Upper lobe of left lung (tissue), 6 donors: Measurements from ENCODE around the gene SPATA6L. TPM values are rescaled to one million over a fixed set of nuclear protein-coding genes. Genes with fewer than 3 reads are reported as not detected.

Experiments used
- ATAC-seq, 2 donors: fragments of 200-7000 bp; cut with Tn5 transposase; one replicate each; pipeline ENCODE4 v1.9.1; 2022; ENCODE audit warnings: mild to moderate bottlenecking in 2 of 2, moderate library complexity in 2 of 2; ENCODE audit not compliant: low FRiP score in 2 of 2
- DNase-seq, 2 donors: peaks; one replicate each; pipeline ENCODE4 v3.0.0-alpha.2; 2019 to 2020
- H3K27ac ChIP-seq, 4 donors: fragments of 200-600 bp; sonication (generic); one replicate each; pipeline ENCODE4 v1.5.1; 2016 to 2019
- H3K27me3 ChIP-seq, 4 donors: fragments of 200-600 bp; sonication (generic); one replicate each; pipeline ENCODE4 v1.5.1; 2017 to 2019
- H3K36me3 ChIP-seq, 4 donors: fragments of 200-600 bp; sonication (generic); one replicate each; pipeline ENCODE4 v1.5.1; 2016 to 2019
- H3K4me1 ChIP-seq, 4 donors: fragments of 200-600 bp; sonication (generic); one replicate each; pipeline ENCODE4 v1.5.1; 2018 to 2019
- H3K4me3 ChIP-seq, 4 donors: fragments of 200-600 bp; sonication (generic); one replicate each; pipeline ENCODE4 v1.5.1; 2017 to 2019; ENCODE audit warnings: mild to moderate bottlenecking in 2 of 4, moderate library complexity in 1 of 4
- H3K9me3 ChIP-seq, 4 donors: fragments of 200-600 bp; sonication (generic); one replicate each; pipeline ENCODE4 v1.5.1; 2018 to 2019
- CTCF ChIP-seq, 6 experiments: fragments of 450-650 bp in 4 of 6; fragments of 200-600 bp in 2 of 6; sonication (generic) in 2 of 6; IDR thresholded peaks; one replicate each; pipeline ENCODE4 v1.5.1; 2016 to 2019; ENCODE audit warnings: antibody characterized with exemption in 6 of 6
- EP300 ChIP-seq, 4 donors: sonication (generic); formaldehyde crosslinking; IDR thresholded peaks; one replicate each; pipeline ENCODE4 v1.5.1; 2017; ENCODE audit warnings: antibody characterized with exemption in 4 of 4, control low read depth in 2 of 4
- POLR2A ChIP-seq, 4 donors: fragments of 450-650 bp; IDR thresholded peaks; one replicate each; pipeline ENCODE4 v1.5.1; 2016 to 2017; ENCODE audit warnings: antibody characterized with exemption in 4 of 4, mild to moderate bottlenecking in 2 of 4
- POLR2AphosphoS5 ChIP-seq, 2 donors: sonication (generic); formaldehyde crosslinking; IDR thresholded peaks; one replicate each; pipeline ENCODE4 v1.5.1; 2017; ENCODE audit warnings: antibody characterized with exemption in 2 of 2
- WGBS, 2 donors: methylation state at CpG; one replicate each; pipeline ENCODE4 v1.1.5; 2017 to 2018; 5-methylcytosine and 5-hydroxymethylcytosine counted together
- total RNA-seq, 6 donors: library from RNA; depleted of rRNA in 4 of 6; stranded (reverse); fragments of >200 nt in 4 of 6; gene quantifications; one replicate each; pipeline versions ENCODE4 v1.1.0 to v1.2.1, GENCODE V29; 2016 to 2021
- donor health status: DM: no; HTN: no; CAD: no; lungs with moderate emphysema.
- donor health status: DM: no; HTN: yes; CAD: no; lungs with severe emphysema.

The SPATA6L gene
- total RNA-seq, 6 donors from 2014 or later = 7.4 to 38.4 (median 13.8) TPM

DNA sequence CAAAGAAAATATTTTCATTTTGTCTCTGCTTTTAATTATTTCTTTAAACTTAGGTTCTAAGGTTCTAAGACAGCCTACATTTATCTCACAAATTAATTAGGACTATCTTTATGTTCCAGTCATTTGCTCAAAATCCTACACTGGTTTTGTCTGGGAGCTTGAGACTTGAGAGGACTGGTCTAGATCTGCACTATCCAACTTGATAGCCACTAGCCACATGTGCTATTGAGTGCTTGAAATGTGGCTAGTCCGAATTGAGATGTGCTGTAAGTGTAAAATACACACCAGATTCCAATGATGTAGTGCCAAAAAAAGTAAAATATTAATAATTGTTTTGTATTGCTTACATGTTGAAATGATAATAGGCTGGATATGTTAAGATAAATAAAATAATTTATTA, 20.3 kb upstream of the SPATA6L start:
- no peak for DNase-seq
- Histone ChIP-seq H3K27me3 (no peaks in the 10 kb centered on the region), H3K9me3 (no peaks in the 10 kb centered on the region), H3K4me1 (peaks cover 0 to 11% (median 2%) of the 10 kb centered on the region in 4 donors), H3K4me3 (no peak overlapping the region), H3K27ac (peak overlapping the region in 2 of 4 donors; percentile 6 to 21), H3K36me3 (peaks cover 0 to 28% (median 7%) of the 10 kb centered on the region in 4 donors)
- TF ChIP-seq POLR2A (IDR thresholded peaks at IDR 0.05) (no peak), CTCF (IDR thresholded peaks at IDR 0.05) (no peak), EP300 (IDR thresholded peaks at IDR 0.05) (no peak)
- no peak for ATAC-seq
- WGBS, 2 donors = 47 to 50% methylated on average over 1 of the region's 1 CpG

- peaks cover 0 to 23% (median 7%) of the 10 kb centered on the region in 4 donors for H3K36me3 ChIP-seq
- H3K4me1 ChIP-seq = peaks cover 3 to 16% (median 7%) of the 10 kb centered on the region in 4 donors
- H3K27me3 ChIP-seq = no peaks in the 10 kb centered on the region
- H3K9me3 ChIP-seq = no peaks in the 10 kb centered on the region
- 74 to 81% methylated on average over 4 of the region's 4 CpGs for WGBS, 2 donors
- H3K27ac ChIP-seq = peak overlapping the region in 1 of 4 donors; percentile 6
- TF ChIP-seq CTCF (IDR thresholded peaks at IDR 0.05) = no peak
- TF ChIP-seq EP300 (IDR thresholded peaks at IDR 0.05) = no peak
- no peak for TF ChIP-seq POLR2A (IDR thresholded peaks at IDR 0.05)
- no peak for TF ChIP-seq POLR2AphosphoS5 (IDR thresholded peaks at IDR 0.05)
- no peak for ATAC-seq
- no peak for DNase-seq
- H3K4me3 ChIP-seq = no peak overlapping the region
Observed at GRCh38 chr9:4686112-4686511, 19.8 kb upstream of the SPATA6L start.

DNA sequence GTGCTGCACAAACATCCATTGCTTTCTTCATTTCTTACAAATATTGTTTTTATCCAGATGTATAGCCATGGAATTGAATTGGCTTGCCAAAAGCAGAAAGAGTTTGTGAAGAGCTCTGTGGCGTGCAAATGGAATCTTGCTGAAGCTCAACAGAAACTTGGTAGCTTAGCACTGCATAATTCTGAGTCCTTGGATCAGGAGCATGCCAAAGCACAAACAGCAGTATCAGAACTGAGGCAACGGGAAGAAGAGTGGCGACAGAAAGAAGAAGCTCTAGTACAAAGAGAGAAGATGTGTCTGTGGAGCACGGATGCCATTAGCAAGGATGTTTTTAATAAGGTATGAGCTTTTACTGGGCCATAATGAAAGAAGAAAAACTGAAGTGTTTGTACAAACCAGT, 18.5 kb upstream of the SPATA6L start:
- TF ChIP-seq POLR2AphosphoS5 (IDR thresholded peaks at IDR 0.05) = no peak
- TF ChIP-seq POLR2A (IDR thresholded peaks at IDR 0.05) = no peak
- TF ChIP-seq EP300 (IDR thresholded peaks at IDR 0.05) = no peak
- TF ChIP-seq CTCF (IDR thresholded peaks at IDR 0.05) = no peak
- ATAC-seq (no peak), DNase-seq (no peak)
- H3K27me3 ChIP-seq = no peaks in the 10 kb centered on the region
- 92 to 93% methylated on average over 4 of the region's 4 CpGs for WGBS, 2 donors
- no peak overlapping the region for H3K4me3 ChIP-seq
- no peak overlapping the region for H3K27ac ChIP-seq
- H3K9me3 ChIP-seq = no peaks in the 10 kb centered on the region
- H3K4me1 ChIP-seq = peaks cover 6 to 26% (median 16%) of the 10 kb centered on the region in 4 donors
- peaks cover 0 to 16% (median 7%) of the 10 kb centered on the region in 4 donors for H3K36me3 ChIP-seq

- peaks cover 9 to 28% (median 15%) of the 10 kb centered on the region in 4 donors for H3K4me1 ChIP-seq
- H3K27me3 ChIP-seq = no peaks in the 10 kb centered on the region
- H3K4me3 ChIP-seq = peak overlapping the region in 3 of 4 donors; percentile 63 to 83 (median 79)
- WGBS, 2 donors = 48 to 52% methylated on average over 2 of the region's 2 CpGs
- H3K27ac ChIP-seq = peak overlapping the region; percentile 90 to 99 (median 97)
- no peaks in the 10 kb centered on the region for H3K9me3 ChIP-seq
- peaks cover 0 to 9% (median 4%) of the 10 kb centered on the region in 4 donors for H3K36me3 ChIP-seq
- no peak for ATAC-seq
- DNase-seq = no peak
- TF ChIP-seq CTCF (IDR thresholded peaks at IDR 0.05) = no peak
- TF ChIP-seq POLR2A (IDR thresholded peaks at IDR 0.05) = no peak
- TF ChIP-seq EP300 (IDR thresholded peaks at IDR 0.05) = no peak
- TF ChIP-seq POLR2AphosphoS5 (IDR thresholded peaks at IDR 0.05) = no peak
Observed at GRCh38 chr9:4680750-4681149, 14.5 kb upstream of the SPATA6L start.

DNA sequence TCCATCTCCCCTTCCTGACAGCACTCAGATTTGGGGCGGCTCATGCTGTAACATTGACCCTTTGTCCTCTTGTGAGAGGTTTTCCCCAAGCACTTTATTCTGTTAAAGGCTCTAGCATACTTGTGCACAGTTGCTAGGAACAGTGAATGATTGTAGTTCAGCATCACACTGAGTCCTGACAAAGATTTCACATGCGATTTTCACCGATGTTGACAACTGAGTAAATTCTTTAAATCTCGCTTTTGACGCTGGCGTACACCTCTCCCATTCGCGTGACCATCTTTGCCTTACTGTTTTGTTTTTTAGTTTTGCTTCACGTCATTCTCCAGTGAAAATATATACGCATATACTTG, 13.9 kb upstream of the SPATA6L start:
- Histone ChIP-seq H3K36me3 (peaks cover 0 to 5% (median 2%) of the 10 kb centered on the region in 4 donors), H3K27me3 (no peaks in the 10 kb centered on the region), H3K4me1 (peaks cover 9 to 28% (median 15%) of the 10 kb centered on the region in 4 donors), H3K27ac (peak overlapping the region; percentile 90 to 99 (median 97)), H3K4me3 (peak overlapping the region; percentile 63 to 83 (median 78)), H3K9me3 (no peaks in the 10 kb centered on the region)
- DNase-seq (no peak), ATAC-seq (peak in 1 of 2 donors; percentile 8)
- 0 to 1% methylated on average over 10 of the region's 10 CpGs for WGBS, 2 donors
- TF ChIP-seq POLR2A (IDR thresholded peaks at IDR 0.05) (no peak), POLR2AphosphoS5 (IDR thresholded peaks at IDR 0.05) (no peak), EP300 (IDR thresholded peaks at IDR 0.05) (no peak), CTCF (IDR thresholded peaks at IDR 0.05) (no peak)
